ELR (cell line): Measurements from ENCODE around the gene FAM110D.

Experiments
- DNase-seq: peaks from one replicate; pipeline ENCODE4 v3.0.0-alpha.2; 2015; ENCODE audit warnings: low read depth

The FAM110D gene

DNA sequence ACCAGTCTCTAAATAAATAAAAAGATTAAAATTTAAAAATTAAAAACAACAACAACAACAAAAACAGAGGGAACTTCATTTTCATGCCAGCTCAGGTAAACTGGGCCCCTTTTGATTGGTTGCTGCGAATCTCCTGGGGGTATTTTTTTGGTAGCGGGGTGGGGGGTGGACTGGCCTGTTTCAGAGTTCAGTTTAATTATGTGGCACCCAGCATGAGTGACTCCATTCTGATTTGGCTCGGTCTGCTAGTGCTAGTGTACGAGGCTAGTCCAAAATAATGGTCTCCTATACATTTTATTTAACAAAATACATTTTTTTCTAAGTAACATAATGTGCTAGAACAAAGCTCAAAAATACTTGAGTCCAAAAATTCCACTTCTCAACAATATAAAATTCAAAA is 29.1 kb upstream of the FAM110D start:
- no peak for DNase-seq

GRCh38 chr1:26130695-26131094 is 28.2 kb upstream of the FAM110D start:
- no peak for DNase-seq

- peak; percentile 51 for DNase-seq
Measured at GRCh38 chr1:26132128-26132833, 26.6 kb upstream of the FAM110D start.

DNA sequence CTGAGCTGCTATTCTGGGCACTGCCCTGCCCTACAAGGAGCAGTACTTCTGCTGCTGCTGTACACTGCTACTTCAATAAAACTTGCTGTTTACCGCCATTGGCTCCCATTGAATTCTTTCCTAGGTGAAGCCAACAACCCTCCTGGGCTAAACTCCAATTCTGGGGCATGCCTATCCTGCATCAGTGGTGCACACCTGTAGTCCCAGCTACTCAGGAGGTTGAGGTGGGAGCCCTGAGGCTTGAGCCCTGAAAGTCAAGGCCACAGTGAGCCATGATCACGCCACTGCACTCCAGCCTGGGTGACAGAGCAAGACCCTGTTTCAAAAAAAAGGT is 26.1 kb upstream of the FAM110D start:
- DNase-seq = no peak

- DNase-seq = no peak
Measured at GRCh38 chr1:26134466-26134865, 24.4 kb upstream of the FAM110D start.

DNA sequence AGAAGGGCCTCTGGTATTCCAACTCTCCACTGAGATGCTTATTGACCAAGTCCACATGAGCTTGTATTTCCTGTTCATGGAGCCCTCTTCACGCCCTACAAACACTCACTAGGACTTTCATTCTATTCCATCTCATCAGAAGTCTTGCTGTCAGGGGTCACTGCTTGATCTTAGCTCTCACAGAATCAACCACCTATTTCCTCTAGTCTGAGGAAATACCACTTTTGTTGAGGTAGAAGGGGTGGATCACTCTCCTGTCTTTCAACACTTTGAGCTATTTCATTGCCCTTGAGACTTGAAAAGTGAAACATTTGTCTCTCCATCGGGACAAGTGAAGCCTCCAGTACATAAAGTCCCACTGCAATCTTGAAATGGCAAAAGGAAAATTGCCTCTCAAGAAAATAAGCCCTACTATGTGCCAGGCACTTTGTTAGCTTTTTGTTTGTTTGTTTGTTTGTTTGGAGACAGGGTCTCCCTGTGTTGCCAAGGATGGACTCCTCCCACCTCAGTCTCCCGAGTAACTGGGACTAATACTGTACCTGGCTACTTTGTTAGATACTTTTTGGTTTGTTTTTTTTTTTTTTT is 19.8 kb upstream of the FAM110D start:
- DNase-seq = no peak

- no peak for DNase-seq
Measured at GRCh38 chr1:26142159-26142558, 16.7 kb upstream of the FAM110D start.

GRCh38 chr1:26145041-26145959 is 13.6 kb upstream of the FAM110D start:
- DNase-seq = peak; percentile 85

DNA sequence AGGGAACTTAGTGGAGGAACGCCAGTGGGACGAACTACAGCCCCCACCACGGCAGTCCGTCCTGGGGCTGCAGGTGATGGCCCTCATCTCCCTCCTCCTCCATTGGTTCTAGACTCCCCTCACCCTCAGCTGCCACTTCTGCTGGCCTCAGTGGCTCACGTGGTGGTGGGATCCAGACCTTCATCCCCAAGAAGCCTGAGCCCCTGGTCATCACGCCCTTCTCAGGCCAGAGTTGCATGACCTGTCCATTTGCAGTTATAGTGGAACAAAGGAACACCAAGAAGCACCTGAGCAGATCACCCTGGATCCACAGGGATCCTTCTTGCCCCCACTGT is 13.0 kb upstream of the FAM110D start:
- no peak for DNase-seq

DNA sequence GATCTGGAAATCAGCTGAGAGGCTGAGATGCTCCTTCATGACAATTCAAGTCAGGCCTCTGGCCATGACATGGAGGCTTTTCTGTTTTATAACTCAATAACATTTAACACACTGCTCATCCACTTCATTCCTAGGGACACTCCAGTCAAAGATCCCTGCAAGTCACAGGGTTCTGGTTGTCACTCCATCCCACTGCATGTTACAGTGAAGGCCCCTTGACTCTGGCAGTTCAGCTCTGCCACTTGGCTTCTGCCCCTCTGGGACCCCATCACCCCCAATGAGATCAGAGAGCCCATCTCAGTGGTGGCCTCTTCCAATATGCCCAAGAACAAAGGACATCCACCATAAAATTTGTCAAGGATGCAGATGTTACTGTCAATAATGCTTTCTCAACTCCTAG is 10.0 kb upstream of the FAM110D start:
- DNase-seq = no peak

GRCh38 chr1:26153966-26154532 is 4.8 kb upstream of the FAM110D start:
- DNase-seq = no peak

GRCh38 chr1:26154750-26155149 is 4.1 kb upstream of the FAM110D start:
- DNase-seq = no peak

DNA sequence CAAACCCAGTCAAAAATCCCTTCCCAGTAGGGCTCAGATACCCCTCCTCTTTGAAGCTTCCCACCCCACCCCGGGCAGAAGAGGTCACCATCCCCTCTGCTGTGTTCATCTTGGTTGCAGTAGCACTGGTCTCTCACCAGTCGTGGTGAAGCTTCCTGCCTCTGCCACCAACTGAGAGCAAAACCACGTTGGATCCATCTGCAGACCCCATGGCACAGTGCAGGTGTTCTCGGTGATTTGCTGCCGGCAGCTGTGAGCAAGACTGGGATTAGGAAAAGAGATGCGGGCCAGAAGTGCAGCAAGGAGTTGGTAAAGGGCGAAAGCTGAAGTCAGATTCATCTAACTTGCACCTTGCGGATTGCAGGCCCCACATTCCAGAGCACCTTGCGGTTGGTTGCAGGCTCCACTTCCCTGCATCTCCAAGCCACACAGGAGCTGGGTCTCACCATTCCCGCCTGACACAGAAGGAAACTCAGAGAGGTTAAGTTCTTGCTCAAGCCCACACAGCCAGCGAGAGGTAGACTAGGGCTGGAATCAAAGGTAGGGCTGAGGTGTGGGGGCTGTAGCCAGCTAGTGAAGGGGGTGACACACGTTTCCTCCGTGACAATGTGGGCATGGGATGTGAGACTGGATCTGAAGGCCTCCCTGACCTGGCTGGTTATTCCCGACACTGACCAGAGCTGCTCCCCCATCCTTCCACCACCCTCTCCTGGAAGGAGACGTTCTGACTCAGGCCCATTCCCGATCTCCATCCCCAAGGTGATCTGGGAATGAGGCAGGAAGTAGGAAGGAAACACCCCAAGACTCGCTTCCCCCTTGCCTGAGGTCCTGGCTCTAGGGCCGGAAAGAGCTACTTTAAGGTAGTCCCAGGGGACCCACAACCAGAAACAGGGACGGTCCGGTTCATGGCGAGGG is 3.3 kb upstream of the FAM110D start:
- no peak for DNase-seq

GRCh38 chr1:26156285-26157038 is 2.4 kb upstream of the FAM110D start:
- no peak for DNase-seq

- DNase-seq = no peak
Measured at GRCh38 chr1:26158271-26158907, 490 bp upstream of the FAM110D start.

- DNase-seq = no peak
Measured at GRCh38 chr1:26159743-26160039, 812 bp downstream of the FAM110D start.

DNA sequence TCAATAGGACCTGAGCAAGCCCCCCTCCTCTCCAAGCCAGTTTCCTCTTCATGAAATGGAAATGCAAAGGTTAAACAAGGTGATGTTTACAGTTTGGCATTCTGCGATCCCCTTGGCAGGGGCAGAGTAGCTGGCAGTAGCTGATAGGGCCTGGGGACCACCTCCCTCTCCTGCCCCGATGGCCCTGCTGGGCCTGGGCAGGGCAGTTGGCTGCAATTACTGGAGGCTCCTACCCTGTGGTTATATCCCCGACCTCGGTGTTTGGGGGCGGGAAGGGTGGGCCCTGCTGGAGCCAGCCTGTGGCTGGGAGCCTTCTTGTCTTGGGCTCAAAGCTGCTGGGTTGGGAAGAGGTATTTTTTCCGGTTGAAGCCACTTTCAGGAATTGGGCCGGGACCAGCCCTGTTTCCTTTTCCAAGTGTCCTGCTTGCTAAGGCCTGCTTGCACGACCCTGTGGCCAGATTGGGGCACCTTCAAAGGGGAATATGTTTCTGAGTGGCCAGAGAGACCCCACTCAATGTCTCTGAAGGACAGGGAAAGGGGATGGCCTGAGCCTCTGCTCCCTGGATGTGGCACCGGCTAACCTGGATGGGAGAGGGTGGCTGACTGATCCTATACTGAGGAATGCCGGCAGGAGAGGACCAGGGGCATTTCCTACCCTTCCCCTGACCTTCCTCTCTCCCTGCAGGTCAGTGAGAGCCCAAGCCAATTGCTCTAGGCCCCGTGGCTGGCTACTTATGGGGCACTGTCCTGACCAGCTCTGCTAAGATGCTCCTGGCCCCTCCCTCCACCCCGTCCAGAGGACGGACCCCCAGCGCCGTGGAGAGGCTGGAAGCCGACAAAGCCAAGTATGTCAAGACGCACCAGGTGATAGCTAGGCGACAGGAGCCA is 1.9 kb downstream of the FAM110D start:
- DNase-seq = no peak

DNA sequence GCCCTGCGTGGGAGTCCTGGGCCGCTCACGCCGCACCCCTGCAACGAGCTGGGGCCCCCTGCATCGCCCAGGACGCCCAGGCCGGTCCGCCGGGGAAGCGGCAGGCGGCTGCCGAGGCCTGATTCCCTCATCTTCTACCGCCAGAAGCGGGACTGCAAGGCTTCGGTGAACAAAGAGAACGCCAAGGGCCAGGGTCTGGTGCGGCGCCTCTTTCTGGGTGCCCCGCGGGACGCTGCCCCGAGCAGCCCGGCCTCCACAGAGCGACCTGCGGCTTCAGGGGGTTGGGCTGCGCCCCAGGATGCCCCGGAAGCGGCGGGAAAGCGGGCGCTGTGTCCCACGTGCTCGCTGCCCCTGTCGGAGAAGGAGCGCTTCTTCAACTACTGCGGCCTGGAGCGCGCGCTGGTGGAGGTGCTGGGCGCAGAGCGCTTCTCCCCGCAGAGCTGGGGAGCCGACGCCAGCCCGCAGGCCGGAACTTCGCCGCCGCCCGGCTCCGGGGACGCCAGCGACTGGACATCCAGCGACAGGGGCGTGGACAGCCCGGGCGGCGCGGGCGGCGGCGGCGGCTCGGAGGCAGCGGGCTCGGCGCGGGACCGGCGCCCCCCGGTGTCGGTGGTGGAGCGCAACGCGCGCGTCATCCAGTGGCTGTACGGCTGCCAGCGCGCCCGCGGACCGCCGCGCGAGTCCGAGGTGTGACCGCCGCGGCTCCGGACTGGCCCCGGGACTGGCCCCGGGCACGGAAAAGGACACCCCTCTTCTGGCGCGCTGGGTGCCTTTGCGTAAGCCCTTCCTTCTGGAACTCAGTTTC is 2.7 kb downstream of the FAM110D start:
- peak; percentile 62 for DNase-seq

DNA sequence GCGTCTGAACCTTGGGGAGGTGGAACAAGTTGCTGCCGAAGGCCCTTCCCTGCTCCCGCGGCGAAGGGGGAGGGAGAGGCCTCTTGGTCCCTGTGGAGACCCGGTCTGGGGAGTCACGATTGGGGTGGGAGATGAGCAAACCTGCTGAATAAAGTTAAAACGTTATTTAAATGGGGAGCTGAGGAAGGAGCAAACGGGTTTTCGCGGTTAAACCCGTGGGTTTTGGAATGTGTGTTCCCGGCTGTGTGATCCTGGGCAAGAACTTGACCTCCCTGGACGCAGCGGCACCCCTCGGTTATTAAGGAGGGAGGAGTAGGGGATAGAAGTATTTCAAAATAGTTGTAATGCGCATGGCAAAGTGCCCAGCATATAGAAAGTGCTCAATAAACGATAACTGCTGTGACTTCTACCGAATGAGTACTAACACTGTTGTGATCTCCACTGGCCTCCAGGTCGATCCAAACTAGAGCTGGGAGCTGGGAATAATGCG is 3.4 kb downstream of the FAM110D start:
- DNase-seq = no peak
